Measurements from ENCODE around the gene LRRC40. TPM values are rescaled to one million over a fixed set of nuclear protein-coding genes. Genes with fewer than 3 reads are reported as not detected.

LRRC40 gene
- total and polyA plus RNA-seq, 12 donors: 5.8 to 18.7 (median 11.1) TPM

DNA sequence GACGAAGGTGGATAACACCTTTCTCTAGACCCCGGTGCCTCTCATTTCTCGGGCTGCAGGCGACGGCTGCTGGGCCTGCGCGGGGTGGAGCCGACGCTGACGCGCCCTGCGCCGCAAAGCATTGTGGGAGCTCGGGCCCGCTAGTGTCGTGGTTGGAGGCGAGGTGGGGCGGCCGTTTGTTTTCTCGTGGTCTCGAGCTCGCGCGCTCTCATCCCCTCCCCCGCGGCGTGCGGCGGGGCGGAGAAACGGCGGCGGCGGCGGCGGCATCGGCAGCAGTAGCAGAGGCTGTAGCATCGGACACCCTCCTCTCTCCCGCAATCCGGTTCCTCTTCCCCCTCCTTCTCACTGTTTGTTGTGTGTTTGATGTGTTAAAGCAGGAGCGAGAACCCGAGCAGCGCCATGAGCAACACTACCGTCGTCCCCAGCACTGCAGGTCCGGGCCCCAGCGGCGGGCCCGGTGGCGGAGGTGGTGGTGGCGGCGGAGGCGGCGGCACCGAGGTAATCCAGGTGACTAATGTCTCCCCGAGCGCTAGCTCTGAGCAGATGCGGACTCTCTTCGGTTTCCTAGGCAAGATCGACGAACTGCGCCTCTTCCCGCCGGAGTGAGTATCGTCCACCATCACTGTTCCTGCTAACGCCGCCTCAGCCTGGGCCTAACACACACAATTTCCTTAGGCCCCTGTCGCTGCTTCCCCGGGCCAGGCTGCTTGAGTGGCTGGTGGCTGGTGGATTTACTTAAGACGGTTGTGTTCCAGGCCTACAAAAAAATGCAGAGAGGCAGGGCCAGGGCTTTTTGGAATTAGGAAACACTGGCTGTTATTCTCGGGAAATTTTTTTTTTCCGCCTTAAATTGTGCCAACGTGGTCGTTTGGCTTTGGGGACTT is 16.1 kb upstream of the LRRC40 start, which contains the start of gene SRSF11:
Gene SRSF11 (plus strand): TSS at position 143 of the 884 bp plus-strand sequence. CDS start 257 bp downstream, at position 400.
- 0 to 1% (median 1%) methylated on average over 39 to 74 of the region's 74 CpGs for WGBS, 4 donors
- intact Hi-C loops (cut with DNase I): no loop called here
- peaks cover 11 to 45% of the 10 kb centered on the region in 2 donors for H3K4me1 ChIP-seq (replicated peaks in 1 of 2)

DNA sequence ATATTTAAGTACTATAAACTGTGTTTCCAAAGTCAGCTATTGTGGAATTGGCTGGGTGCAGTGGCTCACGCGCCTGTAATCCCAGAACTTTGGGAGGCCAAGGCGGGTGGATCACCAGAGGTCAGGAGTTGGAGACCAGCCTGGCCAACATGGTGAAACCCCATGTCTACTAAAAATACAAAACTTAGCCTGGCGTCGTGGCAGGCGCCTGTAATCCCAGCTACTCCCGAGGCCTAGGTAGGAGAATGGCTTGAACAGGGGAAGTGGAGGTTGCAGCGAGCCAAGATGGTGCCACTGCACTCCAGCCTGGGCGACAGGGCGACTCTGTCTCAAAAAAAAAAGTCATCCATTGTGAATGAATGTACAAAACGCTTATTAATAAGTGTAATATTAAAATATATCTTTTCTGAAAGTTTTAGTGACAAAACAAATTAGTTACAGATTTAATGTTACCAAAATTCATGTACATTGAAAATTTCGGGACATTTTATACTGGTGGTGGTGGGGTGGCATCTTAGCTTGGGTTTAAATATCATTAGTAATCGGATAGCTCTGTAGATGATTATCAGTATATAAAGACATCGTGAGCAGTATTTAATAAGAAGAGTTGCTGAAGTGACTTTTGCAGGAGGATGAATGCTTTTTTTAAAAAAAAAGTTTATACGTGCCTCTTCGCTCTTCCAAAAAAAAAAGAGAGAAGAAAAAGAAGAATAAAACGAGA is 15.3 kb upstream of the LRRC40 start:
- H3K4me3 ChIP-seq: peak overlapping the region in 3 of 4 donors; percentile 62 to 84 (median 73)
- no peaks in the 10 kb centered on the region for H3K9me3 ChIP-seq (replicated peaks in 1 of 3)
- H3K27me3 ChIP-seq: no peaks in the 10 kb centered on the region
- TF ChIP-seq CTCF (IDR thresholded peaks at IDR 0.05) (no peak), POLR2A (IDR thresholded peaks at IDR 0.05) (no peak)
- peaks cover 11 to 43% of the 10 kb centered on the region in 2 donors for H3K4me1 ChIP-seq (replicated peaks in 1 of 2)
- DNase-seq: no peak
- H3K27ac ChIP-seq: peak overlapping the region in 4 of 5 donors; percentile 65 to 98 (median 94)
- intact Hi-C loops (cut with DNase I): no loop called here
- WGBS, 4 donors: 50 to 53% (median 51%) methylated on average over 17 of the region's 17 CpGs
- peaks cover 0 to 15% of the 10 kb centered on the region in 2 donors for H3K36me3 ChIP-seq (replicated peaks in 1 of 2)

More for the DNA sequence above, 16.1 kb upstream of the LRRC40 start, which contains the start of gene SRSF11:
- peak within 1 kb of the TSS; percentile 46 to 84 (median 68) for H3K4me3 ChIP-seq
- TF ChIP-seq POLR2A (IDR thresholded peaks at IDR 0.05) (peak; percentile 67 to 91), CTCF (IDR thresholded peaks at IDR 0.05) (peak in 4 of 6 experiments; percentile 13 to 39 (median 25))
- peaks cover 0 to 15% of the 10 kb centered on the region in 2 donors for H3K36me3 ChIP-seq (replicated peaks in 1 of 2)
- DNase-seq: peak; percentile 95 to 98 (median 97)
- H3K9me3 ChIP-seq (replicated peaks in 1 of 3): no peaks in the 10 kb centered on the region
- H3K27me3 ChIP-seq: no peaks in the 10 kb centered on the region
- peak within 1 kb of the TSS; percentile 86 to 98 (median 95) for H3K27ac ChIP-seq

GRCh38 chr1:70220015-70220414 is 14.6 kb upstream of the LRRC40 start:
- no peak for DNase-seq
- TF ChIP-seq CTCF (IDR thresholded peaks at IDR 0.05) (no peak), POLR2A (IDR thresholded peaks at IDR 0.05) (no peak)
- intact Hi-C loops (cut with DNase I): no loop called here
- peaks cover 11 to 40% of the 10 kb centered on the region in 2 donors for H3K4me1 ChIP-seq (replicated peaks in 1 of 2)
- H3K36me3 ChIP-seq (replicated peaks in 1 of 2): peaks cover 0 to 14% of the 10 kb centered on the region in 2 donors
- H3K27me3 ChIP-seq: no peaks in the 10 kb centered on the region
- H3K9me3 ChIP-seq (replicated peaks in 1 of 3): no peaks in the 10 kb centered on the region
- no peak overlapping the region for H3K27ac ChIP-seq
- 64 to 80% (median 69%) methylated on average over 2 of the region's 2 CpGs for WGBS, 4 donors
- H3K4me3 ChIP-seq: no peak overlapping the region

DNA sequence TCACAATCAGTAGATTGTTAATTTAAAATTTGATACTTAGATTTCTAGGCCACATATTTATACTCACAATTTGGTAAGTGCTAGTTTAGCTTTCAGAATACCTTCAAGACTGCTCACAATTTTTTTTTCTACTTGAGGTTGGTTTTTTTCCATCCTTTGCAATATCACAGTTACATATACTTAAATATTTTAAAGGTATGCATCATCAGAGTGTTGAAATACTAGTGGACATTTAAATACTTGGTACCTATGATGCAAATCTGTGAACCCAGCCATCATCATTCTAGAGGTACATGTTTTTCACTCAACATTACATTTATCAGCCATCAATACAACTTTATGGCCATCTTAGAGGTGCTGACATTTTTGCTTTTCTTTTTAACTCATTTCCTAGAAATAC is 6.2 kb upstream of the LRRC40 start:
- H3K27me3 ChIP-seq: no peaks in the 10 kb centered on the region
- no peak for DNase-seq
- no peak overlapping the region for H3K4me3 ChIP-seq
- TF ChIP-seq POLR2A (IDR thresholded peaks at IDR 0.05): no peak
- TF ChIP-seq CTCF (IDR thresholded peaks at IDR 0.05): no peak
- intact Hi-C loops (cut with DNase I): no loop called here
- H3K36me3 ChIP-seq (replicated peaks in 1 of 2): peaks cover 0 to 6% of the 10 kb centered on the region in 2 donors
- H3K27ac ChIP-seq: peak overlapping the region in 1 of 5 donors; percentile 3
- H3K4me1 ChIP-seq (replicated peaks in 1 of 2): peaks cover 32 to 56% of the 10 kb centered on the region in 2 donors
- H3K9me3 ChIP-seq (replicated peaks in 1 of 3): no peaks in the 10 kb centered on the region
